ENCODE data around the gene CLDN10. TPM values are rescaled to one million over a fixed set of nuclear protein-coding genes. Genes with fewer than 3 reads are reported as not detected.

The CLDN10 gene
- total and polyA plus RNA-seq, 2 donors (not counting 1 experiment from before 2014, with no cell fraction given), result not detected

DNA sequence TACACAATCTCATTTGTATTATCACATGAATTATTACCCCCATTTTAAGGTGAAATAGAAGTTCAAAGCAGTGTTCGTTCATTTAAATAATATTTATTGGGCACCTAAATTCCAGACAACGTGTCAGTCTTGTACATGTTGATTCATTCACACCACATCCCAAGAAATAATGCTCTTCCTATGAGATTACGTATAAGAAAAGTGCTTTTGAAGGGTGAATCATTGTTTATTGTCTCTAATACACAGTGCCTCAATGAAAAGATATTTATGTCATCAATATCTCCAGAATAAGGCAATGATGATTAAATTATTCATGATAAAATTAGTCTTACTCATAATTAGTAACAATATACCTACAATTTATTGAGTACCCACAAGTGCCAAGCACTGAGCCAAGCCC is 35.6 kb downstream of the CLDN10 start:
- Histone ChIP-seq H3K9me3 (ENCODE audit: control extremely low read depth in 1 of 3, control insufficient read depth in 2 of 3, insufficient read depth in 1 of 3, low read length in 2 of 3) (no peaks in the 10 kb centered on the region), H3K4me3 (ENCODE audit: control extremely low read depth in 1 of 5, extremely low read depth in 1 of 5, insufficient read depth in 1 of 5, low read depth in 2 of 5, low read length in 4 of 5) (no peak overlapping the region), H3K79me2 (ENCODE audit: control insufficient read depth, insufficient read depth, low read length) (no peaks in the 10 kb centered on the region), H3K36me3 (replicated peaks in 1 of 2; ENCODE audit: control extremely low read depth in 1 of 2, control insufficient read depth in 1 of 2, extremely low read depth in 1 of 2, insufficient read depth in 2 of 2, low read length in 1 of 2) (no peaks in the 10 kb centered on the region), H3K27ac (ENCODE audit: low read length in 2 of 2) (no peak overlapping the region), H3K4me1 (ENCODE audit: control insufficient read depth in 2 of 2, insufficient read depth in 2 of 2, low read length in 2 of 2) (no peaks in the 10 kb centered on the region), H3K4me2 (replicated peaks; ENCODE audit: low read depth, low read length, poor library complexity, severe bottlenecking) (no peak overlapping the region), H2AFZ (ENCODE audit: insufficient read depth, low read depth, low read length, poor library complexity, severe bottlenecking) (no peak overlapping the region), H4K20me1 (ENCODE audit: control insufficient read depth, insufficient read depth, low read length, poor library complexity, severe bottlenecking) (no peaks in the 10 kb centered on the region), H3K9ac (ENCODE audit: low read length) (no peak overlapping the region), H3K27me3 (replicated peaks in 1 of 4; ENCODE audit: control extremely low read depth in 1 of 4, control insufficient read depth in 3 of 4, insufficient read depth in 4 of 4, low read length in 3 of 4) (peaks cover 0 to 6% (median 2%) of the 10 kb centered on the region in 4 experiments)
- Mint-ChIP-seq H3K4me3 (no peak overlapping the region), H3K27ac (no peak overlapping the region), H3K27me3 (peaks cover 14% of the 10 kb centered on the region), H3K4me1 (no peaks in the 10 kb centered on the region), H3K9me3 (ENCODE audit: insufficient read depth) (no peaks in the 10 kb centered on the region)
- CTCF ChIA-PET, result no interaction called here
- WGBS (ENCODE audit: insufficient coverage), result no CpG with 5 or more reads among the region's 3 CpGs
- POLR2A ChIA-PET, result no interaction called here
- DNase-seq, result no peak
- intact Hi-C loops (cut with micrococcal nuclease), result no loop called here
- ATAC-seq (ENCODE audit: low read depth), result no peak
- TF ChIP-seq EZH2 (IDR thresholded peaks at IDR 0.05; ENCODE audit: borderline replicate concordance, insufficient read depth, low read depth, low read length, poor library complexity, severe bottlenecking), result no peak
- TF ChIP-seq, protein P1, sequence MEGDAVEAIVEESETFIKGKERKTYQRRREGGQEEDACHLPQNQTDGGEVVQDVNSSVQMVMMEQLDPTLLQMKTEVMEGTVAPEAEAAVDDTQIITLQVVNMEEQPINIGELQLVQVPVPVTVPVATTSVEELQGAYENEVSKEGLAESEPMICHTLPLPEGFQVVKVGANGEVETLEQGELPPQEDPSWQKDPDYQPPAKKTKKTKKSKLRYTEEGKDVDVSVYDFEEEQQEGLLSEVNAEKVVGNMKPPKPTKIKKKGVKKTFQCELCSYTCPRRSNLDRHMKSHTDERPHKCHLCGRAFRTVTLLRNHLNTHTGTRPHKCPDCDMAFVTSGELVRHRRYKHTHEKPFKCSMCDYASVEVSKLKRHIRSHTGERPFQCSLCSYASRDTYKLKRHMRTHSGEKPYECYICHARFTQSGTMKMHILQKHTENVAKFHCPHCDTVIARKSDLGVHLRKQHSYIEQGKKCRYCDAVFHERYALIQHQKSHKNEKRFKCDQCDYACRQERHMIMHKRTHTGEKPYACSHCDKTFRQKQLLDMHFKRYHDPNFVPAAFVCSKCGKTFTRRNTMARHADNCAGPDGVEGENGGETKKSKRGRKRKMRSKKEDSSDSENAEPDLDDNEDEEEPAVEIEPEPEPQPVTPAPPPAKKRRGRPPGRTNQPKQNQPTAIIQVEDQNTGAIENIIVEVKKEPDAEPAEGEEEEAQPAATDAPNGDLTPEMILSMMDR (IDR thresholded peaks at IDR 0.05), result no peak

DNA sequence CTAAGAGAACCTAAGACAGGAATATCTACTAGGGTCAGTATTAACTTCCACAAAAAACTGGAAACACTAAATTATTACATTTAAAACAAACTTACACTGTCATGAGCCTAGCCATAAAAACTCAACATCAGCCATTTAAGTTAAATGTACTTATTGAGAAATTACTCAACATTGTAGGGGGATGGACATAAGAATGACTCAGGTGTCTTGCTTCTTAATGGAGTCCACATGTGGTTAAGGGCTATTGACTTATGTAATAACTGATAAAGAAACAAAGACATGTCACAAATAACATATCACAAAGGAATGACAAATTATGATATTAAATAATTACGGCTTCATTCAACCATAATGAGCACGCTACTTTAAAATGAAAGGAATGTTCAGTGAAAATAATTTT is 36.2 kb downstream of the CLDN10 start:
- Mint-ChIP-seq H3K4me3 (no peak overlapping the region), H3K4me1 (no peaks in the 10 kb centered on the region), H3K27me3 (peaks cover 14% of the 10 kb centered on the region), H3K27ac (no peak overlapping the region), H3K9me3 (ENCODE audit: insufficient read depth) (no peaks in the 10 kb centered on the region)
- Histone ChIP-seq H3K27me3 (replicated peaks in 1 of 4; ENCODE audit: control extremely low read depth in 1 of 4, control insufficient read depth in 3 of 4, insufficient read depth in 4 of 4, low read length in 3 of 4) (peaks cover 0 to 6% (median 2%) of the 10 kb centered on the region in 4 experiments), H3K36me3 (replicated peaks in 1 of 2; ENCODE audit: control extremely low read depth in 1 of 2, control insufficient read depth in 1 of 2, extremely low read depth in 1 of 2, insufficient read depth in 2 of 2, low read length in 1 of 2) (no peaks in the 10 kb centered on the region), H4K20me1 (ENCODE audit: control insufficient read depth, insufficient read depth, low read length, poor library complexity, severe bottlenecking) (no peaks in the 10 kb centered on the region), H3K9me3 (ENCODE audit: control extremely low read depth in 1 of 3, control insufficient read depth in 2 of 3, insufficient read depth in 1 of 3, low read length in 2 of 3) (no peaks in the 10 kb centered on the region), H3K9ac (ENCODE audit: low read length) (no peak overlapping the region), H3K27ac (ENCODE audit: low read length in 2 of 2) (no peak overlapping the region), H3K4me2 (replicated peaks; ENCODE audit: low read depth, low read length, poor library complexity, severe bottlenecking) (no peak overlapping the region), H3K4me3 (ENCODE audit: control extremely low read depth in 1 of 5, extremely low read depth in 1 of 5, insufficient read depth in 1 of 5, low read depth in 2 of 5, low read length in 4 of 5) (no peak overlapping the region), H3K79me2 (ENCODE audit: control insufficient read depth, insufficient read depth, low read length) (no peaks in the 10 kb centered on the region), H2AFZ (ENCODE audit: insufficient read depth, low read depth, low read length, poor library complexity, severe bottlenecking) (no peak overlapping the region), H3K4me1 (ENCODE audit: control insufficient read depth in 2 of 2, insufficient read depth in 2 of 2, low read length in 2 of 2) (no peaks in the 10 kb centered on the region)
- intact Hi-C loops (cut with micrococcal nuclease), result no loop called here
- ChIA-PET CTCF (no interaction called here), POLR2A (no interaction called here)
- ATAC-seq (ENCODE audit: low read depth), result no peak
- TF ChIP-seq EZH2 (IDR thresholded peaks at IDR 0.05; ENCODE audit: borderline replicate concordance, insufficient read depth, low read depth, low read length, poor library complexity, severe bottlenecking), result no peak
- TF ChIP-seq, protein P1 (IDR thresholded peaks at IDR 0.05), result no peak
- no peak for DNase-seq
- WGBS (ENCODE audit: insufficient coverage), result no CpG with 5 or more reads among the region's 2 CpGs

Data from B cell (primary cell).